T-helper 2 cell (primary cell): Measurements from ENCODE around the gene AASDHPPT.
"Not testable (repeated sequence)": the region's sequence is repeated elsewhere in the genome, so short reads cannot be mapped to it uniquely, and the experiment has no call there.

Experiments used
- DNase-seq, 5 experiments: peaks; one replicate each; pipeline versions ENCODE4 v3.0.0 to v3.0.0-alpha.2; 2012 to 2022
- total RNA-seq, 2 donors: gene quantifications; one replicate each; lab custom pipeline; 2026; lab: John Stamatoyannopoulos, UW

Gene AASDHPPT
- 18.1 to 35.0 reads per million in 2 donors for total RNA-seq

DNA sequence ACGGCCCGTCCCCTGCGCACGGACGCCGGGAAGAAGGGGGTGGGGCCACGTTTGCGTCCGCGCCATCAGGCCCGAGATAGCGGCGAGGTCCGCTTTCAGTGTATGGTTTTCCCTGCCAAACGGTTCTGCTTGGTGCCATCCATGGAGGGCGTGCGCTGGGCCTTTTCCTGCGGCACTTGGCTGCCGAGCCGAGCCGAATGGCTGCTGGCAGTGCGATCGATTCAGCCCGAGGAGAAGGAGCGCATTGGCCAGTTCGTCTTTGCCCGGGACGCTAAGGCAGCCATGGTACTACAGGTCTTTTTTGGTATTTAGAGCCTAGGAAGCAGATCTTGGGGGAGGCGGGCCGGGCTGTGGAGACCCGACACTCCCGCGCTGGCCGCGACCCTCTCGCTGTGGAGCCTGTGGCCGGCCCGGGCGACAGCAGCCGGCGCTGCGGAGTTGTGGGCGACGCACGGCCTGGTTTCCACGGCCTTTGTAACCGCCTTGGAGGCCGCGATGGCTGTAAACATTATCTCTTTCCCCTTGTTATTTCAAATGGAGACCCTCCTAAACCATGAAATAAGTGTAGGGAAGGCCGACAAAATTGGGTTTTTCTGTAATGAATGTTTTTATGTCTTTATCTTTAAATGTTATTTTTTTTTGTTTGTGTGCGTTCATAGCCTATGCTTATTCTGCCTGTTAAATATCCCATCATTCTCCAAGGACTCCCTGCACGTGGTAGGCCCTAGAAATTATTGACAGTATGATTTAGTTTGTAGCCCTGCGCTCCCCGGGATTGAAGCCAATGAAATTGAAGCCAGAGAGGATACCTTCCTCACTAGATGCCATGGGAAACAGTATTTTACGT is at the start of gene AASDHPPT:
Gene AASDHPPT, plus strand, starts transcription at position 54 of the 847 bp plus-strand sequence. Its CDS starts 49 bp downstream, at position 103.
- no peak for DNase-seq

GRCh38 chr11:106030609-106031008 is 46.9 kb upstream of the AASDHPPT start:
- DNase-seq, result no peak

DNA sequence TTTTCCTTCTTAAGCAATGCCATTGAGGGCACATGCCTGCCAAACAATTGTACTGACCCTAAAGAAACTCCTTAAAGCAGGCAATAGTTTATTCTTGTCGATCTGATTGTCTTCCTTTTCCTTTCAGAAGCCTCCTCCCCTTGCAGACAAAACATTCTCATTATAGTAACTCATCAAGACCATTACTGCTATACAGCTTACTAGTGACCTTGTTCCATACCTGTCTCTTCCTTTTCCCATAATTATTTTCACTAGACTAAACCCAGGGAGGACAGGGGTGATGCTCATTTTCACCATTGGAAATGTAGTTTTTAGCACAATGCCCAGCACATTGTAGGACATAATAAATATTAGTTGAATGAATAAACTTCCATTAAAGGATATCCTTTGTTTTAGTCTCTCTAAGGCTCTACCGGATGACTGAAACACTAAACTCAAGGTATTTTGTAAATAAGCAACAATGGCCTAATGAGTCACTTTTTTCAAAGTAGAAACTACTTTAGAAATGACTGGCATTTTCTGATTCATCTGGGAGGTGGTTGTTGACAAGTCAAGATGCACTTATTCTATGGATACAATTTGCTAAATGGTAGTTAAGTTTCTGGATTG is 46.2 kb upstream of the AASDHPPT start:
- DNase-seq, result peak in 1 of 5 experiments; percentile 50

GRCh38 chr11:106031936-106032335 is 45.5 kb upstream of the AASDHPPT start:
- DNase-seq, result no peak

- DNase-seq, result no peak
Measured at GRCh38 chr11:106032861-106033260, 44.6 kb upstream of the AASDHPPT start.

DNA sequence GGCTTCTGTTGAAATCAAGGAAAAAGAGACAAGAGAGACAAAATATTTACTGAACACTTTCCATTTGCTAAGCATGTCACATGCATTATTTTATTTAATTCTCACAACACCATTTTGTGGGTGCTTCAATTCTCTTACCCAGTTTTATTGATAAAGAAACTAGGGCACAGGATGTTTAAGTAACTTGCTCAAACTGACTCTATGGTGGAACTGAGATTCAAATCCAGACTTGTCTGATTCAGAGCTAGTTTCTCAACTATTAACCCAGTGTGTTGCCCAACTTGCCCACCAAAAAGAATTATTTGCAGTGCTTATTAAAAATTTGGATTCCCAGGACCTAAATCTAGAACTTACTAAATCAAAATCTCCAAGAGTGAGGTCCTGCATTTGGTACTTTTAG is 33.9 kb upstream of the AASDHPPT start:
- no peak for DNase-seq

DNA sequence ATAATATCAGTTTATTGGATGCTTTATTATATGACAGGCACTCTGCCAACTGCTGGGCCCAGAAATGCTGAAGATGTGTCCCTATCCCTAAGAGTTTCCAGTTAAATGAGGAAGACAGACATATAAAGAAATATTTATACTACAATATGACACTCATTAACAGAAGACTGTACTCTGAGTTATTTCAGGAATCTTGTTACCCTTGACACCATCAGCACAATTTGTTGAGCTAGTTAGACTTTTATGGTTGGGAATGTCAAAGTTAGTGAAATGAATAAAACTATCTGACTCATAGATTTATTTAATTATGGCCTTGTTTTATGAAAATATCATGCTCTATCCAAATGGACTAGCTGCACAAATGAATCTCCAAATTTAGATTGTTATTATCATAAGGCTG is 29.8 kb upstream of the AASDHPPT start:
- DNase-seq, result no peak

- DNase-seq, result no peak
Measured at GRCh38 chr11:106049727-106050476, 27.6 kb upstream of the AASDHPPT start.

DNA sequence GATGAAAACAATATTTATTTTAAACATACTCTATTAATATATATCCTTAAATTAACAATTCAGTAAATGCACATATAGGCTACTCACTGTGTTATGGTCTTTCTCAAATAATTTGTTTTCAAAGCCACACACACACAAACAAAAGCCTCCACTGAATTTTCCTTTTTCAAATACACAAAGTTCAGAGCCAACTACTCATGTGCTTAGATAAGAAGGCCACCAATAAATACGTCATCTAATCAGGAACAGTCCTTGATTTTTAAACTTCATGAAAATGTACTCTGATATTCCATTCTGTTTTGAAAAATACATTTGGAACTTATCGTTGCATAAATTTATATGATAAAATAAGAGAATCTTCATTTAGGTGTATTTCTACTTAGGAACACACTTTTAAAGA is 26.4 kb upstream of the AASDHPPT start:
- DNase-seq, result no peak

DNA sequence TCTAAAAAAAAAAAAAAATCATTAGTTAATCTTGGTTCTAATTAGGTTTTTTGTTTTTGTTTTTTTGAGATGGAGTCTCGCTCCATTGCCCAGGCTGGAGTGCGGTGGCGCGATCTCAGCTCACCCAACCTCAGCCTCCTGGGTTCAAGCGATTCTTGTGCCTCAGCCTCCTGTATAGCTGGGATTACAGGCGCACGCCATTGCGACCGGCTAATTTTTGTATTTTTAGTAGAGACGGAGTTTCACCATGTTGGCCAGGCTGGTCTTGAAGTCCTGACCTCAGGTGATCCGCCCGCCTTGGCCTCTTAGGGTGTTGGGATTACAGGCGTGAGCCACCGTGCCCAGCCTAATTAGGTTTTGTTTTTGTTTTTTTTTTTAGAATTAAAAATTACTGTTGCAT is 19.1 kb upstream of the AASDHPPT start:
- DNase-seq, result not testable (repeated sequence)

GRCh38 chr11:106059617-106060016 is 17.8 kb upstream of the AASDHPPT start:
- DNase-seq, result no peak

DNA sequence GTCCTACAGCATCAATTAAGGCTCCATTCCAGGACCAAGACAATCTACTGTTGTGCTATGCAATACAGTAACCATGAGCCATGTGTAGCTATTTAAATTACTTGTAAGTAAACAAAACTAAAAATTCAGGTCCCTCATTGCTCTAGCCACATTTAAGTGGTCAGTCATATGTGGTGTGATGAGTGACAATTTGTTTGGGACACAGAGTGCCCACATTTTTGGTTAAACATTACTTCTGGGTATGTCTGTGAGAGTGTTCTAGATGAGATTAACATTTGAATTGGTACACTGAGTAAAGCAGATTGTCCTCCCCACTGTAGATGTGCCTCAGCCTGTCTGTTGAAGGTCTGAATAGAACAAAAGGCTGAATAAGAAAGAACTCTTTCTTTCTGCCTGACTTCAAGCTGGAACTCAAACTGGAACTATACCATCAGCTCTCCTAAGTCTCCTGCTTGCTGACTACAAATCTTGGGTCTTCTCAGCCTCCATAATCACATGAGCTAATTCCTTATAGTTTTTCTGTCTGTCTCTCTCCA is 16.1 kb upstream of the AASDHPPT start:
- no peak for DNase-seq

DNA sequence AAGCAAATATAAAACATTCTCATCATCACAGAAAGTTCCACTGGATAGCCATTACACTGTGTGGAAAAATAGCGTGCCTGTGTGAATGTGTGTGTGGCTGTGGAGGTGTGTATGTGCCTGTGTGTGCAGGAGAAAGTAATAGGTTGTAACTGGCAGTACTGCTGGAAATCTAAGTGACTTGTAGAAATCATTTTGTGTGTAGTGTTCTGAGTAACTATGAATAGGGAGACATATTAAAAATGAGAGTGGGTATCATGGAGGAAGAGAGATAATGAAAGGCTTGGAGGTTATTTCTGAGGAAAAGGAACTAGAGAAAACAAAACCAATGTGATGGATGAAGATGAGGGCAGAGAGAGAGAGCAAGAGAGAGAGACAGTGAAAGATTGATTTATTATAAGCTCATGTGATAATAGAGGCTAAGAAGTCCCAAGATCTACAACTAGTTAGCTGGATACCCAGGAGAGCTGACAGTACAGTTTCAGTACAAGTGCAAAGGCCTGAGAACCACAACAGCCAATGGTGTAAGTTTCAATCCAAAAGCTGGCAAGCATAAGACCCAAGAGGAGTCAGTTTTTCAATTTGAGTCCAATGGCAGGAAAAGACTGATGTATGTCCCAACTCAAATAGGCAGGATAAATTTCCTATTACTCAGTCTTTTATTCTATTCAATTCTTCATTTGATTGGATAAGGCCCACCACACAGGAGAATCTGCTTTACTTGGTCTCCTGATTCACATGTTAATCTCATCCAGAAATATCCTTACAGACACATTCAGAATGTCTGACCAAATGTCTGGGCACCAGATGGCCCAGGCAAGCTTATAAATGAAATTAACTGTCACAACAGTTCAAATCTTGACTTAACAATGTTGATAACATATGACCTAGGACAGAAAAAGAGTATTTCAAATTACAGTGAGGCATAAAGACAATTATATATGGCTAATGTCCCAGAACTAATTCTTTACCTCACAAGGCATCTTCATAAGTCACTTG is 15.2 kb upstream of the AASDHPPT start:
- DNase-seq, result peak in 1 of 5 experiments; percentile 20

DNA sequence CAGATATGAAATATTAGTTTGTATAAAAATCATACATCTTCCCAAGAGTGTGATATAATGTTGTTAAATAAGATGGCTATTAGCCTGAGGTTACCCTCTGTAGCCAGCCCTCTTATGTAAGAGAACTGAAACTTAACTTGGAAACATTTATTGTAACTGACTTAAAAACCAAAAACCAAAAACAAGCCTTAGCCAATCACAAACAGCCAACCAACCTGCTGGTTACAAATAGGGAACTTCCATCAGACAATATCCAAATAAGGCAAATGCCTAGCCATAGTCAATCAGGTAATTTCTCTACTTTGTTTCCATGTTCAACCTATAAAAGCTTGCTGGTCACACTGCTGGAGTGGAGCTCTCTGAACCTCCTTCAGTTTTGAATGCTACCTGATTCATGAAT is 14.5 kb upstream of the AASDHPPT start:
- DNase-seq, result peak in 1 of 5 experiments; percentile 38

- DNase-seq, result no peak
Measured at GRCh38 chr11:106070606-106071005, 6.9 kb upstream of the AASDHPPT start.

- DNase-seq, result no peak
Measured at GRCh38 chr11:106072804-106073203, 4.7 kb upstream of the AASDHPPT start.

GRCh38 chr11:106076171-106076918 is 1.1 kb upstream of the AASDHPPT start:
- DNase-seq, result no peak

GRCh38 chr11:106076919-106077608 is 398 bp upstream of the AASDHPPT start, which contains the start of gene KBTBD3:
TSS of gene KBTBD3 (minus strand) at chr11:106077347. CDS start at chr11:106059097, 18,250 bp downstream.
- DNase-seq, result peak; percentile 88 to 99 (median 97)

GRCh38 chr11:106082096-106082495 is 4.6 kb downstream of the AASDHPPT start:
- no peak for DNase-seq

GRCh38 chr11:106086135-106086534 is 8.7 kb downstream of the AASDHPPT start:
- no peak for DNase-seq
